GM19099 (cell line): ENCODE results near the gene GABBR1.
A peak's percentile ranks its signal among the peaks of the same experiment; 100 is the strongest.

Source experiments
- POLR2A ChIP-seq: IDR thresholded peaks from 3 replicates; pipeline ENCODE4 v1.6.1; 2011; ENCODE audit warnings: low read depth; ENCODE audit not compliant: insufficient read length; ENCODE audit errors: extremely low read depth

Gene GABBR1

DNA sequence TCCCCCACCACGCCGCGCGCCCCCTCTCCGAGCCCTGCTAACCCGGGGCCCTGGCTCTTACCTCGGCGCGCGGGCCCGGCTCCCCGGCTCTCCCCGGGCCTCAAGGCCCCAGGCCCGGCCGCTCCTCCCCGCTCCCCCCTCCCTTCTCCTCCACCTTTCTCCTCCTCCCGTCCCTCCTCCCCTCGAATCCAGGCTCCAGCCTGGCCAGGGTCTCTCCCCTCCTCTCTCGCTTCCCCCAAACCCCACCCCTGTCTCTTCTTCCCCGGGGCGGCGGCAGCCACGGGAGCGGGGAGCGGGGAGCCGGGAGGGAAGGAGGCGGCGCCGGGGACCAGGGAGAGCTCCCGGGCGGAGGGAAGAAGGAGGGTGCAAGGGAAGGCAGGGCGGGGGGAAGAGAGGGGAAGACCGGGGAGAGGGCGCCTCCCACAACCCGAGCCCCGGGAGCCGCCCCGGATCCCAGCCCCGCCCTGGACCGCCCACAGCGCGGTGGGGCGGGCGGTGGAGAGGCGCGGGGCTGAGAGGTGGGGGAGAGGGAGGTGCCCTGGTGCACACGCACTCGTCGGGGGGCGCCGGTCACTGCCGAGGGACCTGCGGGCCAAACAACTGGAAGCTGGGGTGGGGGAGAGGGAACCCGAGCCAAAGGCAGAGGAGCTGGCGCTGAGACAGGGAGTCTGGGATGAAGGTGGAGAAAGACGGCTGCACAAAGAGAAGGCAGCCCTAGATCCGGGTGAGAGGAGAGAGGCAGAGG is at the start of gene GABBR1:
GABBR1 (minus strand) TSS at position 395 of the 745 bp plus-strand sequence. CDS start 798 bp downstream, outside the sequence.
- TF ChIP-seq POLR2A: peak; percentile 24

DNA sequence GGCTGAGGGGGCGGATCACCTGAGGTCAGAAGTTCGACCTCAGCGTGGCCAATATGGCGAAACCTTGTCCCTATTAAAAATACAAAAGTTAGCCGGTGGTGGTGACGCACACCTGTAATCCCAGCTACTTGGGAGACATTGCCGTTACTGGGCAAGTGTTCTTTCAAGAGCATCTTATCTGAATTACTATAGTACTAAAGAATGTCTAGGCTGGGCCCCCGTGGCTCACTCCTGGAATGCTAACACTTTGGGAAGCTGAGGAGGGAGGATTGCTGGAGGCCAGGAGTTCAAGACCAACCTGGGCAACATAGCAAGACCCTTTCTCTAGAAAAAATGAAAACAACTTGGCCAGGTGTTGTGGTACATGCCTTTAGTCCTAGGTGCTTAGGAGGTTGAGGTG is 48.8 kb upstream of the GABBR1 start:
- TF ChIP-seq POLR2A: no peak

DNA sequence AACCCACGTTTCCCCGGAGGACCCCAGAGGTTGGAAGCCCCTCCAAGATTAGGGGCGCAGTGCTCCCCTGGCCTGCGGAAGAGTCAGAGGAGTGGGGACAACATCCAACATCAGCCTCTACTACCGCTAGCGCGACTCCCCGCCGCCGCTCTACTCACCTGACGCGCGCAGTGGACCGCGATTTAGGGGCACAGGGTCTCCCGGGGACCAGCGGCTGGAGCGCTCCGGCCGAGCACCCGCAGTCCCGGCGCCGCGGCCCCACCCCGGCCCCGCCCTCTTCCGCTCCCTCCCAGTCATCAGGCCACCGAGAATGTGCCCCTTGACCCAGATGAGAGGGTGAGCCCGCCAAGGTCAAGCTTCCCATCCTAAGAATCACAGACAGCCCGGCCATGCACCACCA is 47.9 kb upstream of the GABBR1 start, which contains the start of gene ZFP57:
ZFP57 (minus strand) TSS at position 249 of the 400 bp plus-strand sequence. CDS start 4,149 bp downstream, outside the sequence.
- no peak for TF ChIP-seq POLR2A

DNA sequence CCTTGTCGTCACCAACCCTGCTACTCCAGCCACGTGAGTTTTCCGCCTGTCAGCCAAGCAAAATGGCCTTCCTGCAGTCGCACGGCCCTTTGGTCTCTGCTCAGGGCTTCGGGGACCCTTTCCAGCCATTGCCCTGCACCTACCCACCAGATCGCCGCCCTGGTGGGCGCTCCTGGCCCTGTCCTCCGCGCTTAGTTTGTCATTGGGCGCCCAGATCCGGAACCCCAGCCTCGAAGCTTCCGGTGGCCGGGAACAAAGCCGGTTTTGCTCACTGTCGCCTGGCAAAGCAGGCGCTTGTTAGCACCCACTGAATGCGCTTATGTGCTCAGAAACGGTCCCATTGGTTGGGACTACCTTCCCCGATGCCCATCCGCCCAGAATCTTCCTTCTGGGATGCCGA is 47.4 kb upstream of the GABBR1 start:
- TF ChIP-seq POLR2A: no peak

DNA sequence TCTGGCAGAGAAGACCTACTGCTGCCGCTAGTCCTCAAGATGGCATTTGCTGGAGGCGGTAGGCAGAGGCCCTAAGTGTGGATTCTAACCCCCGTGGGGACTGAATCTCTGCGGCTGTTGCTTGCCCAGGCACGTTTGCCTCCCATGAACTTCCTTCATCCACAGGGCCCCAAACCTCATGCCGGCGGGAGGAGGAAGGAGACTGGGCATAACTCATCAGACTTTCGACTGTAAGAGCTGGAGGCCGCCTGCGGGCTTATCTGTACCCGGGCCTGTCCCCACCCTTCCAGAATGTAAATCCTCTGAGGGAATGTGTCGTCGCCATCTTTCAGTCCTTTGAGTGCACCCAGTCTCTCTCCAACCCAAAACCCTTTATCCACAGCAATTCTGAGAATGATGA is 47.0 kb upstream of the GABBR1 start:
- no peak for TF ChIP-seq POLR2A

DNA sequence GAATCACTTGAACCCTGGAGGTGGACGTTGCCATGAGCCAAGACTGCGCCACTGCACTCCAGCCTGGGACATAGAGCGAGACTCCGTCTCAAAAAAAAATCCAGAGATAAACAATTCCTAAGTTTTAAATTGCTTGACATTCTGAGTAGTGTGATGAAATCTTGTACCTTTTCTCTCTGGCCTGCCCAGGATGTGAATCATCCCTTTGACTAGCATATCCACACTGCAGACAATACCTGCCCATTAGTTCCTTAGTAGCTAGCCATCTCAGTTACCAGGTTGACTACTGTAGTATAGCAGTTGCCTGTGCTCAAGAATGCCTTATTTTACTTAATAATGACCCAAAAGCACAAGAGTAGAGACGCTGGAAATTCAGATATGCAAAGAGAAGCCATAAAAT is 45.1 kb upstream of the GABBR1 start:
- TF ChIP-seq POLR2A: no peak

DNA sequence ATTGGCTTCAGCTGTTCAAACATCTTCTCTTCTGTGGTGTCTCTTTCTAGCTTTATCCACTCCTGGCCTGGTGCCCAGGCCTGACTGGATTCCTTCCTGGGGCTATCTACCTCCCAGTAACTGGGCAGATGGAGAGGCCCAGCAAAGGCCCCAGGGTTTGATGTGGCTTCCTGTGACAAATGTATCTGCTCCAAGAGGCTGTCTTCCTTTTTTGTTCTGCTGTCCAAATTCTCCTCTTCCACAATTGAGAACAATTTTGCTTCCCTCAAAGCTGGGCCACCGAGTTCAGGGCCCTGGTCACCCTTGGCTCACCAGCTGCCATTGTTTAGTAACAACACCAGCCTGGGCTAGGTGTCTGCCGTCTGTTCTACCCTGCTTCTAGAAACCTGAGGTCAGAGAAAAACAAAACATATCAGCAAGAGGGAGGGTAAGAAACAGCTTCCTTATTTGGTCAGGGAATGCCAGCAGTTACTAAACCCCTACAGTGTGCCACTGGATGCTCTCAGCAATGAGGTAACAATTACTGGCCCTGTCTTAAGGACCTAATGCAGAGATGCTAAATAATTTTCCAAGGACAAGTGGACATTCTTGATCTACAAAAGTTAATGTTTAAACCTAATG is 44.1 kb upstream of the GABBR1 start:
- no peak for TF ChIP-seq POLR2A

DNA sequence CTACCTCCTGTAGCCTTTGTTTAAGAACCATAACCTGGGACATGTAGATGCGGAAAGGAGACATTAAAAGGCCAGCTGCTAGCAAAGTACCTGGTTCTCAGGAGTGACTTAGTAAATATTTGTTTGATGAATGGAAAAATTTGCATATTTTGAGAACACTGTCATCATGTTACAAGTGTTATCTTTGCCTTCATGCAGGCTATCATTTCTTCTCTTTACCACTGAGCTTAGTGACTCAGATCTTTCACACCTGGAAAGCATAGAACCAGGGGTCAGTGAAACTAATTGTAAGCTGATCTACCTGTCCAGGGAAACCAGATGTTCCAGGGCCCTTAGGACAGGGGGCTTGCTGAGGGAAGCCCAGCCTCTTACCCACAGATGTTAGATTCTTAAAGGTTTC is 42.6 kb upstream of the GABBR1 start:
- TF ChIP-seq POLR2A: no peak

DNA sequence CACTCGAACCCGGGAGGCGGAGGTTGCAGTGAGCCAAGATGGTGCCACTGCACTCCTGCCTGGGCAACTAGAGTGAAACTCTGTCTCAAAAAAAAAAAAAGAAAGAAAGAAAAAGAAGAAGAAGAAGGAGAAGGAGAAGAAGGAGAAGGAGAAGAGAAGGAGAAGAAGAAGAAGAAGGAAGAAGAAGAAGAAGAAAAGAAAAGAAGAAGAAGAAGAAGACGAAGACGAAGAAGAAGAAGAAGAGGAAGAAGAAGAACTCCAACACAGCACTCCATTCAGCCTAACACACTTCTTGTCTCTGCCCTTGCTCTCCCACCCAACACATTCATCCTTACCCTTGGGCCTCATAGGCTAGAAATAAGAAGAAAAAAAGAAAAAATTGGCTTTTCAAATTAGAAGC is 41.0 kb upstream of the GABBR1 start:
- TF ChIP-seq POLR2A: no peak

DNA sequence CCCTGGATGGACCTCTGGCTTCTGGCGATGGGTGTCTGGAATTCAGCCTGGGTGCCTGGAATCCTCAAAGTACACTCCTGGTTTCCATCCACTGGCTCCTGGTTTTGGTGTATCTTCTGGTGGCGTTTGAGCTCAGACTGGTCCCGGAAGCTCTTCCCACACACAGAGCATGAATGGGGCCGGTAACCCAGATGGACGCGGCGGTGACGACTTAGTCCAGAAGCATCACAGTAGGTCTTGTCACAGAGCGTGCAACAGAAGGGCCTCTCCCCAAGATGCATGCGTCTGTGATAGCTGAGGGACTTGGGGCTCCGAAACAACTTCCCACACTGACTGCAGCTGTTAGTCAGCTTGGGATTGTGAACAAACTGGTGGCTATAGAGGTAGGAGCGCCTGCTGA is 40.2 kb upstream of the GABBR1 start:
- no peak for TF ChIP-seq POLR2A

DNA sequence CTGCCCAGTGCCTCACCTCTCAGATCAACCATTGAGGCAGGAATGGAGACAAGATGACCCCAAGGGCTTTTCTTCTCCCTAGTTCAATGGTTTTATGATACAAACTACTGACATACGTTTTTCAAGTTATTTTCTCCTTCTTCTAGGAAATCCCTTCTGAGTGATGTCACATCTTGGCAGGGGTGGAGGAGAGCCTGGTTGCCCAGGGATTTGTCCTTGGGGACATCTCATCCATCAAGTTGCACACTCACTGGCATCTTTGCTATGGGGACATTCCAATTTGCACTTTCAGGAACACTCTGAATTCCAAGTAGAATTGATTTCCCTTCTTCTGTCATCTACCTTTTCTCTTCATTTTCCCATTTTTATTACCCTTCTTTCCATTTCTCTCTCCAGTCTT is 38.0 kb upstream of the GABBR1 start:
- TF ChIP-seq POLR2A: no peak

DNA sequence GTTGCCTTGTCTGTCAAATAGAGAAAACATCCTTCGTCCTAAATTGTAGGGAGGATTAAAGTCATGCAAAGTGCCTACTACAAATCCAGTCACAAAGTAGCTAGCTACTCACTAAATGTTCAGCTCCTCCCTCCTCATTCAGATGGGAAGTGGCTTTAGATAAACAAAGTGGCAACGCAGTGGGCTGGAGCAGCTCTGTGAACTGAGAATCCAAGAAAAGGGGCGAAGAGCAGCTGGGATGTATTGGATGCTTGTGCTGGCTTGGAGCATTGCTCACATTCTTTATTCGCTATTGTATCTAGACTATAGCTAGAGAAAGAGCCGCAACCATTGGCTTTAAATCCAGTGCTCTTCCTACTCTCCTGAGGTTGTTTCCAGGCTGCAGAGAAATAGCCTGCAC is 34.2 kb upstream of the GABBR1 start:
- no peak for TF ChIP-seq POLR2A

DNA sequence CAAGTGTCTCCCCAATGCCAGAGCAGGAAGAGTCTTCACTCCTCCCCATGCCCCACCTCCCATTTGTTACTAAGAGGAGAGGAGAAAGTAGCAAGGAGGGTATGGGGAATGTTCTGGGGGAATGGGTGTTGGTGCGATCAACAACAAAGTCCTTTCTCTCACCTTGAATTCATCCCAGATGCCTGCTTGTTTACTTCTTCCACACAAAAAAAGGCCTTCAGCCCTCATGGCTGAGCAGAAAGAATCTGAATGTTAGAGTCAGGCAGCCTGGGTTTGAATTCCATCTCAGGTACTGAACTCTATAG is 33.8 kb upstream of the GABBR1 start:
- no peak for TF ChIP-seq POLR2A

DNA sequence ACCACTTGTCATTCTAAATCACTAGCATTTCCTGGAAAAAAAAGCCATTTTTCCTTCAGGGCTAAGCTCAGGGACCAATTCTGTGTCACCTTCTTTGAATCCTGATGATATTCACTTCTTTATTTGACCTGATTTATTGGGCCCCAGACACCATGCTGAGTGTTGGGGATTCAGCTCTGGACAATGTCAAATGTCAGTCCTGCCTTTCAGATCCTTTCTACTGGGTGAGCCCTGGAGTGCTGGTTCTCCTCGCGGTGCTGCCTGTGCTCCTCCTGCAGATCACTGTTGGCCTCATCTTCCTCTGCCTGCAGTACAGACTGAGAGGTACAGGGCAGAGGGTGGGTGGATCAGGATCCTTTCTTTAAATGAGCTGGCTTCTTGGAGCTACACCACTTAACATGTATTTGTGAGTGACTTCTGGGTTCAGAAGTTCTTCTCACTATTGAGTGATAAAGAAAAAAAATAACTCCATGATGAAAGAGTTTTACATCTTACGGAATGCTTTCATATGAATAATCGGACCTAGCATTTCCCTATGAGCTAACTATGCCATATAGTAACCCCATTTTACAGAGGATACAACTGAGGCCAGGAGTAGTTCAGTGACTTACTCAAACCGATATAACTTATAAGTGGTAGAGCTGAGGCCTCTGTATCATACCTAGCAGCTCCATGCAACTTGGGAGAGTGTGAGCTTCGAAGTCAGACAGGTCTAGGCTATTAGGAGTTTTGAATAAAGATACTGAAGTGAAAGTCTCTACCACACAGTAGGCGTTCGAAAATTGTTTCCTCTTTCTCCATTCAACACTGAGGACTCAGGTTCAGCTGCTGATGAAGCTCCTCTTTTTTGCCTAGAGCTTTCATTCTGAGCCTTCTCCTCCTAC is 33.2 kb upstream of the GABBR1 start:
- no peak for TF ChIP-seq POLR2A

DNA sequence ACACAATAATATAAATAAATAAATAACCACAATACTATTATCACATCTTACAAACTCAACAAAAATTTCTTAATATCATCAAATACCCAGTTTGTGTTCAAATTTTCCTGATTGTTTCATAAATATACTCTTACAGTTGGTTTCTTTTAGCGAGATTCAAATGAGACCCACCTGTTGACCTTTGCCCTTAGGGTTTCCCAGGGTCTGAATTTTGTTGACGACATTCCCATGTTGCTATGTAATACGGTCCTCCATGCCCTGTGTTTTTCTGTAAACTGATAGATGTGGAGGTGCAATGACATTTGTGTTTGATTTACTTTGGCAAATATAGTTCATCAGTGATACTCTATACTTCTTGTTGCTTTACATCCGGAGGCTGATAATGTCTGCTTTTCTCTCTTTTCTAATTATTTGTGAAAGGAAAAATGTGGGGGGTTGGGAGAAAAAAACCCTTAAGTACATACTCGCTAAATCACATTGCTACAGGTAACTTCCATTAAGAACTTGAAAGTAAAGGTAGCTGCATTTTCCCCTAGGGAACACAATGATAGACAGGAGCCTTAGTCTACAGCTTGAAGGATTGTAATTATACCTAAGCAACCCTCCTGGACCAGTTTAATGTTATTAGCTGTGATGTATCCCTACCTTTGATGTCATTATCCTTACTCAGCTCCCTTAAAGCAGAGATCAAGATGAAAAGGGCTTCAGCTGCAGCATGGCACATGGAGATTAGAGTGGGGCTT is 30.5 kb upstream of the GABBR1 start:
- no peak for TF ChIP-seq POLR2A
